WERI-Rb-1 (cell line): Measurements from ENCODE around the gene ATG10.

Experiments
- DNase-seq: peaks from one replicate; pipeline ENCODE4 v3.0.0-alpha.2; 2020
- H3K27ac ChIP-seq: fragments of 250-450 bp; sonication (Bioruptor Pico); 2 replicates; pipeline ENCODE4 v1.5.1; 2020; ENCODE audit warnings: mild to moderate bottlenecking, moderate library complexity
- H3K27me3 ChIP-seq: fragments of 250-450 bp; sonication (Bioruptor Pico); 2 replicates; pipeline ENCODE4 v1.5.1; 2021; ENCODE audit warnings: mild to moderate bottlenecking, low read depth, moderate library complexity; ENCODE audit not compliant: insufficient read depth, severe bottlenecking
- H3K36me3 ChIP-seq: fragments of 250-450 bp; sonication (Bioruptor Pico); 2 replicates; pipeline ENCODE4 v1.5.1; 2020; ENCODE audit warnings: mild to moderate bottlenecking, moderate library complexity
- H3K4me3 ChIP-seq: 2 replicates; pipeline ENCODE4 v1.5.1; 2011; ENCODE audit warnings: low read depth, mild to moderate bottlenecking, control low read depth, low read length
- H3K9me3 ChIP-seq: fragments of 250-450 bp; sonication (Bioruptor Pico); 2 replicates; pipeline ENCODE4 v1.5.1; 2021; ENCODE audit warnings: mild to moderate bottlenecking, moderate library complexity; ENCODE audit not compliant: severe bottlenecking
- CTCF ChIP-seq: IDR thresholded peaks from 2 replicates; pipeline ENCODE4 v1.5.1; 2011; ENCODE audit warnings: low read depth, mild to moderate bottlenecking, control low read depth, inconsistent platforms, low read length

ATG10 gene

GRCh38 chr5:82174919-82175219, 203.0 kb downstream of the ATG10 start:
- H3K27me3 ChIP-seq, result no peaks in the 10 kb centered on the region

GRCh38 chr5:82176115-82176814, 204.4 kb downstream of the ATG10 start:
- Histone ChIP-seq H3K4me3 (no peak overlapping the region), H3K36me3 (no peaks in the 10 kb centered on the region), H3K27me3 (no peaks in the 10 kb centered on the region), H3K27ac (no peak overlapping the region), H3K9me3 (no peaks in the 10 kb centered on the region)
- no peak for DNase-seq
- TF ChIP-seq CTCF, result no peak

More at GRCh38 chr5:82174919-82175219, 203.0 kb downstream of the ATG10 start:
- Histone ChIP-seq H3K9me3 (no peaks in the 10 kb centered on the region), H3K36me3 (no peaks in the 10 kb centered on the region), H3K4me3 (no peak overlapping the region), H3K27ac (no peak overlapping the region)
- no peak for TF ChIP-seq CTCF
- no peak for DNase-seq

GRCh38 chr5:82178378-82178777, 206.6 kb downstream of the ATG10 start:
- H3K9me3 ChIP-seq, result no peaks in the 10 kb centered on the region
- no peaks in the 10 kb centered on the region for H3K27me3 ChIP-seq
- H3K36me3 ChIP-seq, result no peaks in the 10 kb centered on the region
- DNase-seq, result no peak
- no peak for TF ChIP-seq CTCF
- H3K27ac ChIP-seq, result no peak overlapping the region
- H3K4me3 ChIP-seq, result no peak overlapping the region

- H3K4me3 ChIP-seq, result no peak overlapping the region
- H3K27ac ChIP-seq, result no peak overlapping the region
- TF ChIP-seq CTCF, result no peak
- no peaks in the 10 kb centered on the region for H3K9me3 ChIP-seq
- no peak for DNase-seq
- H3K27me3 ChIP-seq, result no peaks in the 10 kb centered on the region
- no peaks in the 10 kb centered on the region for H3K36me3 ChIP-seq
These were observed 210.8 kb downstream of the ATG10 start for GRCh38 chr5:82182662-82183061.

GRCh38 chr5:82183828-82184227, 212.0 kb downstream of the ATG10 start:
- DNase-seq, result no peak
- Histone ChIP-seq H3K4me3 (no peak overlapping the region), H3K27ac (no peak overlapping the region), H3K9me3 (no peaks in the 10 kb centered on the region), H3K36me3 (no peaks in the 10 kb centered on the region), H3K27me3 (no peaks in the 10 kb centered on the region)
- TF ChIP-seq CTCF, result no peak

GRCh38 chr5:82185851-82186250, 214.0 kb downstream of the ATG10 start:
- no peaks in the 10 kb centered on the region for H3K36me3 ChIP-seq
- no peak overlapping the region for H3K27ac ChIP-seq
- DNase-seq, result no peak
- no peaks in the 10 kb centered on the region for H3K27me3 ChIP-seq
- H3K9me3 ChIP-seq, result no peaks in the 10 kb centered on the region
- H3K4me3 ChIP-seq, result no peak overlapping the region
- no peak for TF ChIP-seq CTCF
